ENCODE data around the gene ZNF48. TPM values are rescaled to one million over a fixed set of nuclear protein-coding genes. Genes with fewer than 3 reads are reported as not detected.

ZNF48 gene
- 5.5 and 5.8 TPM in 2 replicates for total RNA-seq

GRCh38 chr16:30395155-30395991 is at the start of gene ZNF48:
Gene ZNF48, plus strand, starts transcription at chr16:30395420. Its CDS starts 375 bp downstream, at chr16:30395795.

GRCh38 chr16:30355144-30355953 is 39.9 kb upstream of the ZNF48 start, which contains the start of gene CD2BP2:
Gene CD2BP2, minus strand, starts transcription at chr16:30355308. Its CDS starts 627 bp downstream, at chr16:30354681.

GRCh38 chr16:30370456-30371247 is 24.6 kb upstream of the ZNF48 start, which contains the start of gene TBC1D10B:
Gene TBC1D10B, minus strand, starts transcription at chr16:30370494. Its CDS starts 311 bp downstream, at chr16:30370183.

GRCh38 chr16:30374538-30374937 is 20.7 kb upstream of the ZNF48 start, which contains the start of gene MYL11:
Gene MYL11, plus strand, starts transcription at chr16:30374802. Its CDS starts 56 bp downstream, at chr16:30374858.

GRCh38 chr16:30382111-30382881 is 12.9 kb upstream of the ZNF48 start, which contains the start of gene SEPTIN1:
Gene SEPTIN1, minus strand, starts transcription at chr16:30382561. Its CDS starts 19 bp downstream, at chr16:30382542.

GRCh38 chr16:30407102-30407803 is 12.0 kb downstream of the ZNF48 start, which contains the start of gene ZNF771:
Gene ZNF771, plus strand, starts transcription at chr16:30407606. Its CDS starts 448 bp downstream, at chr16:30408054.

GRCh38 chr16:30429678-30430427 is 34.6 kb downstream of the ZNF48 start, which contains the start of gene DCTPP1:
Gene DCTPP1, minus strand, starts transcription at chr16:30430030. Its CDS starts 50 bp downstream, at chr16:30429980.

GRCh38 chr16:30445408-30446202 is 50.4 kb downstream of the ZNF48 start, which contains the start of gene SEPHS2:
Gene SEPHS2, minus strand, starts transcription at chr16:30445874. Its CDS starts 147 bp downstream, at chr16:30445727.

Other genes with a start within 250 kb of the ZNF48 start
- 0.56 and 0.79 TPM in 2 replicates for gene CORO1A, start 211.8 kb upstream of the ZNF48 start, total RNA-seq
- gene BOLA2B, start 201.8 kb upstream of the ZNF48 start, total RNA-seq, result 17.3 and 39.0 TPM in 2 replicates
- gene SLX1A, start 201.5 kb upstream of the ZNF48 start, total RNA-seq, result 10.4 and 14.7 TPM in 2 replicates
- gene SULT1A3, start 196.2 kb upstream of the ZNF48 start, total RNA-seq, result 0.79 and 0.93 TPM in 2 replicates
- 0.26 and 0.93 TPM in 2 replicates for gene NPIPB13, start 146.9 kb upstream of the ZNF48 start, total RNA-seq
- gene CD2BP2, start 40.1 kb upstream of the ZNF48 start, total RNA-seq, result 32.9 and 33.9 TPM in 2 replicates
- 28.2 and 30.0 TPM in 2 replicates for gene TBC1D10B, start 24.9 kb upstream of the ZNF48 start, total RNA-seq
- 0.12 TPM in 1 of 2 replicates, not detected in the other for gene MYL11, start 20.6 kb upstream of the ZNF48 start, total RNA-seq
- gene SEPTIN1, start 12.9 kb upstream of the ZNF48 start, total RNA-seq, result 0.06 and 0.13 TPM in 2 replicates
- 5.8 and 10.0 TPM in 2 replicates for gene ZNF771, start 12.2 kb downstream of the ZNF48 start, total RNA-seq
- 11.5 and 19.7 TPM in 2 replicates for gene DCTPP1, start 34.6 kb downstream of the ZNF48 start, total RNA-seq
- 9.4 and 11.2 TPM in 2 replicates for gene SEPHS2, start 50.5 kb downstream of the ZNF48 start, total RNA-seq
- under 0.01 TPM in 2 replicates for gene ITGAL, start 77.3 kb downstream of the ZNF48 start, total RNA-seq
- 11.9 and 12.0 TPM in 2 replicates for gene ZNF768, start 131.1 kb downstream of the ZNF48 start, total RNA-seq
- gene ZNF747, start 139.4 kb downstream of the ZNF48 start, total RNA-seq, result 8.0 and 9.1 TPM in 2 replicates
- 2.8 and 3.0 TPM in 2 replicates for gene ZNF764, start 163.0 kb downstream of the ZNF48 start, total RNA-seq
- gene ZNF688, start 176.3 kb downstream of the ZNF48 start, total RNA-seq, result 10.4 and 17.3 TPM in 2 replicates
- gene ZNF785, start 190.3 kb downstream of the ZNF48 start, total RNA-seq, result 5.9 and 7.2 TPM in 2 replicates
- gene ZNF689, start 215.0 kb downstream of the ZNF48 start, total RNA-seq, result 4.0 and 4.2 TPM in 2 replicates

Measured in aortic smooth muscle cell (primary cell).